Activated naive CD8-positive, alpha-beta T cell treated with anti-CD3 and anti-CD28 coated beads for 36 hours (primary cell): ENCODE data around the gene HIP1R. TPM values are rescaled to one million over a fixed set of nuclear protein-coding genes. Genes with fewer than 3 reads are reported as not detected.
A peak's percentile ranks its signal among the peaks of the same experiment; 100 is the strongest.
"Not testable (repeated sequence)": the region's sequence is repeated elsewhere in the genome, so short reads cannot be mapped to it uniquely, and the experiment has no call there.

Source experiments
- DNase-seq: peaks from one replicate; pipeline ENCODE4 v3.0.0; 2021
- H3K27ac Mint-ChIP-seq: one replicate; pipeline ENCODE4 v1.8.0; 2022; ENCODE audit warnings: mild to moderate bottlenecking, moderate library complexity, mixed read lengths
- H3K27me3 Mint-ChIP-seq: one replicate; pipeline ENCODE4 v1.8.0; 2022; ENCODE audit warnings: mild to moderate bottlenecking, mixed read lengths
- H3K36me3 Mint-ChIP-seq: one replicate; pipeline ENCODE4 v1.8.0; 2021; ENCODE audit warnings: mild to moderate bottlenecking, mixed read lengths
- H3K4me1 Mint-ChIP-seq: one replicate; pipeline ENCODE4 v1.8.0; 2021; ENCODE audit warnings: mixed read lengths
- H3K4me3 Mint-ChIP-seq: one replicate; pipeline ENCODE4 v1.8.0; 2022; ENCODE audit warnings: mild to moderate bottlenecking, moderate library complexity, mixed read lengths
- H3K9me3 Mint-ChIP-seq: one replicate; pipeline ENCODE4 v1.8.0; 2022; ENCODE audit warnings: mixed read lengths
- total RNA-seq, 2 experiments: library from RNA; stranded (reverse); gene quantifications; one replicate each; pipeline ENCODE4 v1.2.3, GENCODE V29; 2021

The HIP1R gene
- total RNA-seq, 2 experiments from 2014 or later: 24.2 to 24.8 TPM

DNA sequence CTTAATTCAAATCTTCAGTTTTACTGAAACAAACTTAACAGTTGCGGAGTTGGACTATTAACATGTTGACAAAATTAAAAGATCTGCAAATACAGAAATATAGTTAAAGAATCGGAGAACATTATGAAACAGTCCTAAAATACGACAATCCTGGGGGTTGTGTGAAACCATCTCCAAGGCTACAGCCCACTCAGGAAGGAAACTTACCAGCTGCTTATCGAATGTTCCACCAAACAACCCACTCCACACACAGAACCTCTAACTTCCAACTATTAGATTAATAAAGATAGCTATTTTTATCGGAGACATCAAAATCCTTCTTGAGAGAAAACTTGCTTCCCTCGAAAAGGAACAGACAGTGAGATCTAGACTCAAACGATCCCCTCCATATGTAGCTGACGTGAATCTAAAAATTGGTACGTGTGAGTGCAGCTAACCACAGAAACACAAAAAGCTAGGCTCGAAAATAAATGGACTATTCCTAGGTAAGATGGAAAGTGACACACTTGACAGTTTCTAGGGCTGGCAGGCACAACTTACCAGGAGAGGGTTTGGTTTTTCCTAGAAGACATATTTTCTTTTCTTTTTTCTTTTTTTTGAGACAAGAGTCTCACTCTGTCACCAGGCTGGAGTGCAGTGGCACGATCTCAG lies 47.8 kb downstream of the HIP1R start:
- Mint-ChIP-seq H3K4me3 (peak overlapping the region; percentile 74), H3K27ac (peak overlapping the region; percentile 95), H3K36me3 (peaks cover 56% of the 10 kb centered on the region), H3K9me3 (peaks cover 5% of the 10 kb centered on the region), H3K4me1 (peaks cover 92% of the 10 kb centered on the region), H3K27me3 (no peaks in the 10 kb centered on the region)
- no peak for DNase-seq

DNA sequence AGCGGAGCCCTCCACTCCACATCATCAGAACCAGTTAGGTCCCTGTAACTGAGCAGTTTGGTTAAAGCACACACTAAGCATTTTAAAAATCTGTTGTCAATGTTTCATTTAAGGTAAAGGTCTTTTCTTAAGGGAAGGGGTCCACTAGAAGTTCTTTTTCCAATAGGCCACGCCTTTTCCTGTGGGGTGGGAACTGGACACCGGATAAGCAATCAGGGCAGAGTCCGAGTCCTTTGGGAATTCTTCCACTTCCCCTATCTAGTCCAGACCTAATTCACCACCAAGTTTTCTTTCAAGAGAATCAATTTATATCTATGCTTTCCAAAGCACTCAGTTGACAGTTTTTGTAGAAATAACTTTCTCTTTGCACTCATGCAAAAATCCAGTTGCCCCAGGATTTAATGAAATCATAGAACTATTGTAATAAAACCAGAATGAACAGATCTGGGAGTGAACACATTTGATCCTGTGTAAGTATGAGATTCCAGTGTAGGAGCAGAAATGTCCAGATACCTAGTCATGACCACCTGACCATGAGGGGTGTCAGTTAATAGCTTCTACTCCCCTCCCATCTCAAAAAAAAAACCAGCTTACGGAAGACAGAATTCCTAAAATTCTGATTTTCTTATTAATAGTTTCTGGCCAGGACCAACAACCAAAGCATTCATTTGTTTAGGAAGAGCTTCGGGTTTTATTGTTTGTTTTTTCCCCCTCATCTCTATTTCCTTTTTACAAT lies 49.0 kb downstream of the HIP1R start:
- Mint-ChIP-seq H3K27me3 (no peaks in the 10 kb centered on the region), H3K36me3 (peaks cover 50% of the 10 kb centered on the region), H3K27ac (peak overlapping the region; percentile 95), H3K9me3 (peaks cover 5% of the 10 kb centered on the region), H3K4me1 (peaks cover 93% of the 10 kb centered on the region), H3K4me3 (no peak overlapping the region)
- no peak for DNase-seq

DNA sequence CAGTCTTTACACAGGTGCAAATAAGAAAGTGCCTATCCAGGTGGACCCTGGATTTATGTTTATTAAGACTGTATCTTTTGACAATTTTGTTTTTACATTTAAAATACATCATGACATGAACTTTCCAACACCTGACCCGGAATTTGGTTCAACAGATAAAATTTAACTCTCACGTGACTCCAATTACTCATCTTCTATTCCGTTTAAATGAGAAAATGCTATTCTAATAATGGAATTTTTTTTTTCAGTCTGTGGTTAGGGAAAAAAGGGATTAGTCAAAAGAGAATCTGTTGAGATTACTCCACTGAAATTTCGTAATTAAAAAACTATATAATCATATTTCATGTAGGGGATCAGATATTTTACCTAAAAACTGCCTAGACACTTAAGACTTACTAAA lies 49.6 kb downstream of the HIP1R start:
- H3K36me3 Mint-ChIP-seq: peaks cover 49% of the 10 kb centered on the region
- no peaks in the 10 kb centered on the region for H3K27me3 Mint-ChIP-seq
- peaks cover 91% of the 10 kb centered on the region for H3K4me1 Mint-ChIP-seq
- DNase-seq: no peak
- no peak overlapping the region for H3K4me3 Mint-ChIP-seq
- no peak overlapping the region for H3K27ac Mint-ChIP-seq
- H3K9me3 Mint-ChIP-seq: peaks cover 5% of the 10 kb centered on the region

DNA sequence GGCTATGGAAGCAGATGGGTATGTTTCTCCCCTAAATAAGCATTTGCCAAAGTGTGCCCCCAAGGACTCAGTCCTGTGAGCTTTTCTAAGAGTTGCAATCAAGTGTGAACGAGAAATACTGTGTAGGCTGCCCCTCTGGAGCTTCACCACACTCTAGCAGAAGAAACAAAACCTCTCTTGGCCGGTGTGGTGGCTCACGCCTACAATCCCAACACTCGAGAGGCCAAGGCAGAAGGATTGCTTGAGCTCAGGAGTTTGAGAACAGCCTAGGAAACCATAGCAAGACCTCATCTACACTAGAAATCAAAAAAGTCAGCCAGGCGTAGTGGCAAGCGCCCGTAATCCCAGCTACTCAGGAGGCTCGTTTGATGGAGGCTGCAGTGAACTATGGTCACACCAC lies 50.9 kb downstream of the HIP1R start:
- Mint-ChIP-seq H3K4me1 (peaks cover 91% of the 10 kb centered on the region), H3K27me3 (no peaks in the 10 kb centered on the region), H3K27ac (peak overlapping the region; percentile 97), H3K4me3 (no peak overlapping the region), H3K9me3 (peaks cover 5% of the 10 kb centered on the region), H3K36me3 (peaks cover 38% of the 10 kb centered on the region)
- no peak for DNase-seq

DNA sequence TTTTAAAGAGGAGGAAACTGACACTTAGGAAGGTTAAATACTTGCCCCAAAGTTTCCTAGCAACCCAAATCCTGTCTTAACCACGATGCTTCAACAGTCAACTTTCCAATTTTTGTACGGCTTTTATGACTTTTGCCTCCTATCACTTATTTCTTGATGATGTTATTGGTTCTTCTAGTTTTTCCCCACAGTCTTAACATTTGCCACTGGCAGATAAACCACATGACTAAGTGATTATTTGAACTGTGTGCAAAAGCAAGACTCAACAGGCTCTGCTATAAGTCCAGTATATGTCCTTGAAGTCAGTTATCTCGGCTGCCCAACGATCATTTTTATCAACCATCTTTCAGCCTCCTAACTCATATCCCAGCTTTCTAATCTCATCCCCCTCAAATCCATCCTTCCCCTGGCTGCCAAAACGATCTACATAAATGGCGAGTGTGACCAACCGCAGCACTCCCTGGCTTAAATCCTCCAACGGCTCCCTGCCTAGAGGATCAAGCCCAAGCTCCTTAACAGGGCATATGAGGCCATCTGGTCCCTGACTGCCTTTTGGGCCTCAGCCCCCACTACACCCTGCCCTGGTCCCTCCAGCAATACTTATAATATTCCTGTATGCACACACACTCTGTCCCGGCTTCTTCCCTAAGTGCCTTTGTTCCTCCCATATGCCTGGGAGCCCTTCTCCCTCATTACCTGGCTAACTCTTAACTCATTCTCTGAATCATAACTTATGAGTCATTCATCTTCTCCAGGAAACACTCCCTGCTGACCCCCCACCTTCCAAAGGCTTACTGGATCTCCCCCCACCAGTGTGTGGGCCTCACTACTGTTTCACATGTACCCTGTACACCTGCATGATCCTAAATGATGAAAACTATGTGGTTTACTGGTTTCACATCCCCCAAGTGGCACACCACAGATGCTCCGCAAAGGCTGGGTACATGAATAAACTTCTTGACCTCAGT lies 51.9 kb downstream of the HIP1R start:
- H3K36me3 Mint-ChIP-seq: peaks cover 37% of the 10 kb centered on the region
- peak; percentile 81 for DNase-seq
- H3K27me3 Mint-ChIP-seq: no peaks in the 10 kb centered on the region
- H3K4me3 Mint-ChIP-seq: peak overlapping the region; percentile 74
- peaks cover 5% of the 10 kb centered on the region for H3K9me3 Mint-ChIP-seq
- H3K27ac Mint-ChIP-seq: peak overlapping the region; percentile 97
- H3K4me1 Mint-ChIP-seq: peaks cover 93% of the 10 kb centered on the region

DNA sequence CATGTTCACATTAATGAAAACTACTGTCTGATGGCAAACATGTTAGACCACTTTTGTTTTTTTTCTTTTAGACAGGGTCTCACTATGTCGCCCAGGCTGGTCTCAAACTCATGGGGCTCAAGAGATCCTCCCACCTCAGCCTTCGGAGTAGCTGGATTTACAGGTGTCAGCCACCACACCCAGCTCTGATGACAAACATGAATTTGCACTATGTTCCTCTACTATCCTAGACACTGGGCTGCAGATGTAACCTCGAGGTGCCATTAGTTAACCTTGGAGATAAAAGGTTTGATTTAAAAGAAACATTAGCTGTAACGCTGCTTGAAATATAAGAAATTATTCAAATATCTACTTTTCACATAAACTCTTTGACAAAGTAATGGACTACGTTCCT lies 52.6 kb downstream of the HIP1R start:
- Mint-ChIP-seq H3K4me3 (peak overlapping the region; percentile 74), H3K27ac (peak overlapping the region; percentile 97), H3K27me3 (no peaks in the 10 kb centered on the region), H3K36me3 (peaks cover 40% of the 10 kb centered on the region), H3K9me3 (peaks cover 5% of the 10 kb centered on the region), H3K4me1 (peaks cover 93% of the 10 kb centered on the region)
- no peak for DNase-seq

DNA sequence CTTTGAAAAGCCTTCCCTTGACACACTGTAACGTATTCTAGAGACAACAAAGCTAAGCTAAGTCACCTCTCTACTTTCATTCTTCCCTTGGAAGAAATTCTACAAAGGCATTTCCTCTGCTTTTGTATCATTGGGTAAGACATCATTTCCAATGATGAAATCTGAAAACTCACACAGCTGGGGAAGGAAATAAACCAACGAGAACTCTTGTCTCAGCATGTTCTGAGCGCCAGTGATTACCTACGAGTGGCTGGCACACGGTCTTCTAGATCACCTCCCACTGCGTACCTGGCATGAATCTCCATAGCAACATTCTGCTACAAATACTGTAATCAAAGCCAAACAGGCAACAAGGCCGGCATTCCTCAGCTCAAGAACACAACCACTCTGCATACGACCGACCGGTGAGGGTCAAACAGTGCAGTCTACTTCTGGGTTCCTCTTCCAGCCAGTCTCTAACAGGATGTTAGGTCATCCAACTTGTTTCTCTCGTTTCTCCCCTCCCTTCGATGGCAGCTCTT lies 53.0 kb downstream of the HIP1R start:
- H3K4me3 Mint-ChIP-seq: peak overlapping the region; percentile 74
- no peaks in the 10 kb centered on the region for H3K27me3 Mint-ChIP-seq
- peak overlapping the region; percentile 97 for H3K27ac Mint-ChIP-seq
- peaks cover 38% of the 10 kb centered on the region for H3K36me3 Mint-ChIP-seq
- H3K4me1 Mint-ChIP-seq: peaks cover 91% of the 10 kb centered on the region
- peak; percentile 56 for DNase-seq
- peaks cover 5% of the 10 kb centered on the region for H3K9me3 Mint-ChIP-seq

DNA sequence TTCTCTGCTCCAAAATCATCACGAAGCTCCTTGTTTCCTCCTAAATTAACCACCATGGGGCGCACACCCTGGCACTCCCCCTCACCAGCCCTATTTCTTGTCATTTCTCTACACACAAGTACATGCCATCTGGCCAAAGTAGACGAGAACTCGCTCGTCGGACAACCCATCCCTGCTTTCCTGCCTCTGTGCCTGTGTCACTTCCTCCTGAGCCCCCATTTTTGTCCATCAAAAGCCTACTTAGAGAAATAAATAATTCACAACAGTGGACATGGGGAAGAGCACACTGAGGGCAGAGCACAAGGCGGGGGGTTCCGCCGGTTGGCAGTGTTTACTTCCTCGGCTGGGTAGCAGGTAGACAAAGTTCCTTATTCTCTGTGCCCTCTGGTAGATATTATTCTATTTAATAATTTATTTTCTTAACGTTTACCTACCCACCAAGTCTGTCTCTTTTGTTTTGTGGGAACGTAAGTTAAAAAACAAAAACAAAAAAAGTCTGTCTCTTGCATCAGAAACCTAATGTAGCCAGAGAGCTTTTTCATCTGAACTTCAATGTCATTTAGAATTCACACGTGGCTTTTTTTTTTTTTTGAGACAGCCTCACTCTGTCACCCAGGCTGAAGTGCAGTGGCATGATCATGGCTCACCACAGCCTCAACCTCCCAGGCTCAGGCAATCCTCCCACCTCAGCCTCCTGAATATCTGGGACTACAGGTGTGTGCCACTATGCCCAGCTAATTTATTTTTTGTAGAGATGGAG lies 54.7 kb downstream of the HIP1R start:
- peaks cover 37% of the 10 kb centered on the region for H3K36me3 Mint-ChIP-seq
- H3K4me3 Mint-ChIP-seq: peak overlapping the region; percentile 66
- H3K27ac Mint-ChIP-seq: peak overlapping the region; percentile 97
- H3K4me1 Mint-ChIP-seq: peaks cover 91% of the 10 kb centered on the region
- H3K27me3 Mint-ChIP-seq: no peaks in the 10 kb centered on the region
- no peaks in the 10 kb centered on the region for H3K9me3 Mint-ChIP-seq
- DNase-seq: peak; percentile 17

DNA sequence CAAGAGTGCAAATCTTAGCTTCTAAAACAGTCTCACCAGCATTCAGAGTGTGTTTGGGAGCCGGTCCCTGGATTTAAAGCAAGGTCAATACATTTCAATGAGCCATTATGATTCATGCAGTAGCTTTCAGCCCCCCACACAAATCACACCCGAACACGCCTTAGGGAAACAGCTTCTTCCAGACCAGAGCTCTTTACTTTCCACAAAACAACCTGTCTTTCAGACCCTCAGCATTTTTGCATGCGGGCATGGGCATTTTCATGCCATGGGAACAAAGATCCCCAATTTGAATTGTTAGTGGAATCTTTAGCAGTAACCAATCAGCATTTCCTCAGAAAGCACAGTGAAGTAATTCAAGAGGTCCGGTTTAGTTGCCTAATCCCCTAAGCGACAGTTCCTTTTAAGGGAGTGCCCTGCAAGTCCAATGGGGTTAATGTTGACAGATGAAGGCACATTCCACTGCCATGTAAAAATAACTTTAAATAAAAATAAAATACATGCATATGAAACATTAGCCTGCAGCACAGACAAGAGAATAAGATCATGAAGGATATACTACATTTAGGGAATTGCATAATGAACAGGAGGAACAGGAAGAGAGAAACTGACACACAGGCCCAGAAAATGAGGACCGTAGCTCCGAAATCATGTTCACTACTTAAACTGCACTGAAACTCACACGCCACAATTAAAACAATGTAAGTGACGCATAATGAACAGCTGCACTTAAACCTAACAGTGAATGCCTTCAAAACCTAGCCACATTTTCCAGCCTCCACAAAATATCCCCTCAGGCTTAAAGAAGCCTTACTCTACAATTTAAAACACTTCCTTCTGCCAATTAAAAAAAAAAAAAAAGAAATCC lies 56.6 kb downstream of the HIP1R start:
- H3K27me3 Mint-ChIP-seq: peaks cover 3% of the 10 kb centered on the region
- peak overlapping the region; percentile 7 for H3K4me3 Mint-ChIP-seq
- no peak overlapping the region for H3K27ac Mint-ChIP-seq
- DNase-seq: no peak
- H3K36me3 Mint-ChIP-seq: peaks cover 47% of the 10 kb centered on the region
- peaks cover 89% of the 10 kb centered on the region for H3K4me1 Mint-ChIP-seq
- H3K9me3 Mint-ChIP-seq: peaks cover 3% of the 10 kb centered on the region

DNA sequence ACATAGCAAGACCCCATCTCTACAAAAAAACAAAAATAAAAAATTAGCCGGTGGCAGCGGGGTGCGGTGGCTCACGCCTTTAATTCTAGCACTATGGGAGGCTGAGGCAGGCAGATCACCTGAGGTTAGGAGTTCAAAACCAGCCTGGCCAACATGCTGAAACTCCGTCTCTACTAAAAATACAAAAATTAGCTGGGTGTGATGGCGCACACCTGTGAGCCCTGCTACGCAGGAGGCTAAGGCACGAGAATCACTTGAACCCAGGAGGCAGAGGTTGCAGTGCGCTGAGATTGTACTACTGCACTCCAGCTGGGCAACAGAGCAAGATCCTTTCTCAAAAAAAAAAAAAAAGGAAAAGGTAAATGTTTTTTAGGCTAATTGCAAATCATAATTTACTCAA lies 57.5 kb downstream of the HIP1R start:
- H3K4me3 Mint-ChIP-seq, H3K27me3 Mint-ChIP-seq, H3K9me3 Mint-ChIP-seq, H3K27ac Mint-ChIP-seq, DNase-seq: not testable (repeated sequence)
- Mint-ChIP-seq H3K36me3 (peaks cover 42% of the 10 kb centered on the region), H3K4me1 (peaks cover 87% of the 10 kb centered on the region)

DNA sequence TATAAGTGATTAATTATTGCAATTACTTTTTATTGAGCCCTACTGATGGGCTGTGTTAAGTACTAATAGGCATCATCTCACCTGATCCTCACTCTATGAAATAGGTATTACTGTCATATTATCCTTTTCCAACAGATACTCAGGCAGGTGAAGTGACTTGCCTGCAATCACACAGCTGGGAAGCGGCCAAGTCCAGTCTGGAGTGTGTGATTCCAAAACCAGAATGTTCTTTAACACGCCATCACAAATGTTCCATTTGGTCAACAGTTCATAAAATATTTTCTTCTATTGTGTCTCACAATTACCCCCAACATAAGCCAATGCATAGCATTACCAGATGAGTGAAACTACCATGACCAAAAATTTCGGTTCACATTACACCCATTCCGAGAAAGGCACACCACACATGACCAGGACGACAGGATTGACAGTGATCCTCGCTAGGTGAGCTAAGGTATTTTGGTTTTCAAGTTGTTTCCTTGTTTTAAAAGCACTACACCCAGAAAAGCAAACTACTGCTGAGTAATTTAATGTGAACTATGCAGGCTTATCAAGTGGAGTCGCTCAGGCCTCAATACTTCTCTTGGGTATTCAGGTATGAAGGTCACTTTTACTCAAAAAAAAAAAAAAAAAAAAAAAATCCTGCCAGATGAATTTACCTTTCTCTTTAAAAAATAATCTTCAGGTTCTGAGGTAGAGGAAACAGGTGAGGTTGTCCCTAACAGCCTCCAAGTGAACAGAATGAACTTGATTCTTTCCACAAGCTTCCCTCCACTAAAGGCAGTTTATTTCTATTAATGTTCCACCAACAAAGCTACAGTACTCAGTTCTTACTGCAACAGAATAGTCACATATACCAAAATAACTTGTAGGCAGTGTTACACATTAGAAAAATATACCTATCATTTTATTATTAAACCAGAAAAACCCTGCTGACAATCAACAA lies 58.2 kb downstream of the HIP1R start:
- Mint-ChIP-seq H3K4me1 (peaks cover 86% of the 10 kb centered on the region), H3K9me3 (peaks cover 3% of the 10 kb centered on the region), H3K27me3 (peaks cover 3% of the 10 kb centered on the region), H3K27ac (peak overlapping the region; percentile 20), H3K4me3 (peak overlapping the region; percentile 29), H3K36me3 (peaks cover 42% of the 10 kb centered on the region)
- DNase-seq: no peak

DNA sequence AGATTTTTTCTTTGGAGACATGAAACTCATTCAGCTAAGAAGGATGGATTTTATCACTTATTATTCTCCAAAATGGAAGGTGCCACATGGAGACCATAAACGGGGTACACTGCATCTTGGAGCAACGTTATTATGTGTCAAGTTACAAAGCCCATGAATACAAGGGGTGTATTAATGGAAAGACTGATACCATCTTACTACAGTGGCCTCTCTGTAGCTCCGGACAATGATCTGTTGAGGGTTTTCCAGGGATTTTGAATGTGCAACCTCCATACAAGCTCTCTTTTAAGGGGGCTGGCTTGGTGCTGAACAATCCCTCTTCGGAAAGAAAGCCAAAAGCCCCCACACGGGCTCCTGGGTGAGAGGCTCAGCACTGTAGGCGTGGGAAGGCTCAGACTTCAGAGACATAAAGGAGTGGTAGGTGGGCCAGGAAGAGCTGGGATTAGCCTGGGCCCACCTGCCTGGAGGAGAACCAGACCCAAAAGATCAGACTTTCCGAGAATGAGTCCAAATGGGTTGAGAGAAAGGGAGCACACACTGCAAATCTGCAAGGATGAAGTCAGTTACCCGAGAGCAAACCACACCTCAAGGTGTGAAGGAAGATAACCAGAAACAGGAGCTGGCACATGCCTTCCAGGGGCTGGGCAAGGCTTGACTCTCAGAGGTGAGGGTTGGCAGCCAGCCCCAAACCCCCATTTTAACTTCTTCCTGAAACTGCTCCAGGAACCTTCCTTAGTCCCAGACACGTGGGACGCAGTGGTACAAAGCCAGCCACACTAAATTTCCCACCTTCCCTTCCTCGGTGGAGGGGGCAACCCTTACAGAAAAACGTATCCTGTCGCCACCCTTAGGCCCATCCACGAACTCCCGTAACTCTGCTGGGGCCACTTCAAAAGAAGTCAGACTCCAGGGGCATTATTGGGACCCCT lies 59.2 kb downstream of the HIP1R start:
- Mint-ChIP-seq H3K4me1 (peaks cover 86% of the 10 kb centered on the region), H3K27ac (peak overlapping the region; percentile 93), H3K27me3 (peaks cover 3% of the 10 kb centered on the region), H3K4me3 (peak overlapping the region; percentile 93), H3K36me3 (peaks cover 37% of the 10 kb centered on the region), H3K9me3 (peaks cover 3% of the 10 kb centered on the region)
- peak; percentile 23 for DNase-seq
